IPS DF 4.7 (cell line): Measurements from ENCODE around the gene CLIP1.
"Not testable (repeated sequence)": the region's sequence is repeated elsewhere in the genome, so short reads cannot be mapped to it uniquely, and the experiment has no call there.

Source experiments
- DNase-seq: peaks from one replicate; pipeline ENCODE4 v3.0.0-alpha.2; 2013; ENCODE audit warnings: low spot score; ENCODE audit errors: extremely low read depth

The CLIP1 gene

GRCh38 chr12:122421821-122422729 lies at the start of gene CLIP1:
TSS of gene CLIP1 (minus strand) at chr12:122422669. CDS start at chr12:122380452, 42,217 bp downstream.
- no peak for DNase-seq

DNA sequence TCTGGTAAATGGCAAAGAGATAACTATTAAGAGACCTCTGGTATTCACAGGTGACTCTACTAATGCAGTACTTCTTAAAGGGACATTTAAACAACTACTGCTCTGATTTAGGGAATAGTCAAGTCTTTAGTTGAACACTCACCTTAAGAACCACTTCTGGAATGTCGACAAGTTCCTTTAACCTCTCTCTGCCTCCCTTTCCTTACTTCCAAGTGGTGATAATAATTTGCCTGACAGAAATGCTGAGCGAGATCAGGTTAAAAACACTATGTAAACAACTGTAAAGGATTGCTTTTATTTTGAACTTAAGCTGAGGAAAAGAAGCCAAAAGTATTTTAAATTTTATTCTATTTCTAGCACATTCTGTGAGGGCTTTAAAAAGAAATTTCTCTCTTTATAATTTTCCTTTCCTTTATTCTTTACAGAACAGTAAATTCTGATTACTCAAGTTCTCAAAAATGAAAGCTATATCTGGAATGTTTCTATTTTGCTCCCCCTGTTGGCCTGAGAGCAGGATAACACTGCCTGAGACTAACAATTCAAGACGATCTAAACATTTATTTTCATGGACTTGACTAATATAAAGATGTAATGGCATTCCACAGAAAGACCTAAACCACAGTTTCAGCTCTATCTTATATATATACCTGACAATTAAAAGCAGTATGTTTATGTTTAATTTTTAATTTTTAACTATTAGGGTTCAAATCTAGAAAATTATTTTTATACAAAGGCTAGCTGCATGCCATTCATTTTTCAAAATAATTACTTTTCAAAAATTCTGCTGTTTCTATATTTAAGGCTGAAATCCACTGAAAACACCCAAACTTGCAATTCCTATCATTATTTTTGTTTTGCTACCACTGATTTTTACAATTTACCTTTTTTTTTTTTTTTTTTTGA lies 49.1 kb upstream of the CLIP1 start:
- DNase-seq = no peak

- DNase-seq = not testable (repeated sequence)
These were observed 48.1 kb upstream of the CLIP1 start for GRCh38 chr12:122470576-122470975.

DNA sequence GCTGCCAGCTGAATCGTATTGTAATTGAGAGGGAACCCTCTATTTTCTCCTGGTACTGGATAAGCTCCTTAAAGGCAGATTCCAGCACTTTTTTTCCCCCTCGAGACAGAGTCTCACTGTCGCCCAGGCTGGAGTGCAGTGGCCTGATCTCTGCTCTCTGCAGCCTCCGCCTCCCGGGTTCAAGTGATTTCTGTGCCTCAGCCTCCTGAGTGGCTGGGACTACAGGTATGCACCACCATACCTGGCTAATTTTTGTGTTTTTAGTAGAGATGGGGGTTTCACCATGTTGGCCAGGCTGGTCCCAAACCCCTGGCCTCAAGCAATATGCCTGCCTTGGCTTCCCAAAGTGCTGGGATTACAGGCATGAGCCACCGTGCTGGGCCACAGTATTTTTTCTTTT lies 47.4 kb upstream of the CLIP1 start:
- not testable (repeated sequence) for DNase-seq

DNA sequence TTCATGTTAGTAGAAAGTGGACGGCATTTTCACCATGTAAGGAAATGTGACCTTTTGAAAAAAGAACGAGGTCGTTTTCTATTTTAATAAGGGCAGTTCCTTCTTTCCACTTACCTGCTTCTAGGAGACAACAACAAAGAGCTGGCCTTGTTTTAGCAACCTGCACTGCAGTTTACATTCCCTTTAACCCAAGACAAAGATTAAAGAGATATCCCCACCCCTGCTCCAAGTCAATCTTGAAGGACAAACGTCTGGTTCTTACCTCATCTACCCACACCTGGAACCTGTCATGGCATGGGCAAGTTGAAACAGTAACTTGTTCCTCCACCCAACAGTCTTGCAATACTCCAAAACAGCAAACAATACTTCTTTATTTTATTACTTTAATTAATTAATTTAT lies 45.5 kb upstream of the CLIP1 start:
- DNase-seq = no peak

- not testable (repeated sequence) for DNase-seq
These were observed 42.0 kb upstream of the CLIP1 start for GRCh38 chr12:122464317-122465042.

- DNase-seq = no peak
These were observed 38.2 kb upstream of the CLIP1 start for GRCh38 chr12:122460641-122461040.

DNA sequence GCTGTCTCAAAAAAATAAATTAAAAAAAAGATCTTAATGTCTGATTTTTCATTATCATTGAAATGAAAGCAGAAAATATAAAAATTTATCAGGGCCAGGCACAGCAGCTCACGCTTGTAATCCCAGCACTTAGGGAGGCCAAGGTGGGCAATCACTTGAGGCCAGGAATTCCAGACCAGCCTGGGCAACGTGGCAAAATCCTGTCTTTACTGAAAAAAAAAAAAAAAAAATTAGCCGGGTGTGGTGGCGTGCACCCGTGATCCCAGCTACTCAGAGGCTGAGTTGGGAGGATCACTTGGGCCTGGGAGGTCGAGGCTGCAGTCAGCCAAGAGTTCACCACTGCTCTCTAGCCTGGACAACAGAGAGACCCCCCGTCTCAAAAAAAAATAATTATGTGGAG lies 37.6 kb upstream of the CLIP1 start:
- no peak for DNase-seq

- DNase-seq = no peak
These were observed 36.7 kb upstream of the CLIP1 start for GRCh38 chr12:122459211-122459610.

DNA sequence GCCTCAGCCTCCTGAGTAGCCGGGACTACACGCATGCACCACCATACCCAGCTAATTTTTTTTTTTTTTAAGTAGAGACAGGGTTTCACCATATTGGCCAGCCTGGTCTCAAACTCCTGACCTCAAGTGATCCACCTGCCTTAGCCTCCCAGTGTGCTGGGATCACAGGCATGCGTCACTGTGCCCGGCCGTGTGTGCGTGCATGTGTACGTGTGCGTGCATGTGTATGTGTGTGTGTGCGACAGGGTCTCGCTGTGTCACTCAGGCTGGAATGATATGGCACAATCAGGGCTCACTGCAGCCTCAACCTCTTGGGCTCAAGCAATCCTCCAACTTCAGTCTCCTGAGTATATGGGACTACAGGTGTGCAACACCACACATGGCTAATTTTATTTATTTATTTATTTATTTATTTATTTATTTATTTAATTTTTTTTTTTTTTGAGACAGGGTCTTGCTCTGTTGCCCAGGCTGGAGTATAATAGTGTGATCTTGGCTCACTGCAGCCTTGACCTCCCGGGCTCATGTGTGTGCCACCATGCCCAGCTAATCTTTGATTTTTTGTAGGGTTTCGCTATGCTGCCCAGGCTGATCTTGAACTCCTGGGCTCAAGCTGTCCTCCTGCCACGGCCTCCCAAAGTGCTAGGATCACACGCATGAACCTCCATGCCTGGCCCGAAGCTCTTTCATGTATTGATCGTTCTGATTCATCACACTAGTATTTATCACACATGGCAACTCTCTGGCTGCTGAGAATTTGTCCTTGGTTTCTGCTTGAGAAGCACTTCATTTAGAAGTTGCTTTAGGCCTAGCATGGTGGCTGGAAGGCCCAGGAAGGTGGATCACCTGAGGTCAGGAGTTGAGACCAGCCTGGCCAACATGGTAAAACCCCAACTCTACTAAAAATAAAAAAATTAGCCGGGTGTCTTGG lies 35.9 kb upstream of the CLIP1 start:
- no peak for DNase-seq

- DNase-seq = no peak
These were observed 35.2 kb upstream of the CLIP1 start for GRCh38 chr12:122457627-122458026.

DNA sequence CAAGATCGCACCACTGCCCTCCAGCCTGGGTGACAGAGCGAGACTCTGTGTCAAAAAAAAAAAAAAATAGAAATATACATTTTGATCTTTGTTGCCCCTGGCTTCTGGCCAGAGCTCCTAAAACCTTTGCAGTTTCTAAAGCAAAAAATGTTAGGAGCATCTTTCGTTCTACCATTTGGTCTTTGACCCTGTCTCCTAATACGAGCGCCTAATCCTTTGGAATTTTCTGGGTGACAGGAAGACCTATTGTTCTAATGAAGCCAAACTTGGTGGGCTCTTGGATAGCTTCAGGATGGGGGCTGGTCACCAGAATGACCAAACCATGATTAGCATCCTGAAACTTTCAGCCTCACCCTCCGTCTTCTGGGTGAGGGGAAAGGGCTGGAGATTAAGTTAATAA lies 32.3 kb upstream of the CLIP1 start:
- DNase-seq = no peak

GRCh38 chr12:122454250-122454721 lies 31.8 kb upstream of the CLIP1 start:
- no peak for DNase-seq

GRCh38 chr12:122452701-122453285 lies 30.3 kb upstream of the CLIP1 start:
- no peak for DNase-seq

DNA sequence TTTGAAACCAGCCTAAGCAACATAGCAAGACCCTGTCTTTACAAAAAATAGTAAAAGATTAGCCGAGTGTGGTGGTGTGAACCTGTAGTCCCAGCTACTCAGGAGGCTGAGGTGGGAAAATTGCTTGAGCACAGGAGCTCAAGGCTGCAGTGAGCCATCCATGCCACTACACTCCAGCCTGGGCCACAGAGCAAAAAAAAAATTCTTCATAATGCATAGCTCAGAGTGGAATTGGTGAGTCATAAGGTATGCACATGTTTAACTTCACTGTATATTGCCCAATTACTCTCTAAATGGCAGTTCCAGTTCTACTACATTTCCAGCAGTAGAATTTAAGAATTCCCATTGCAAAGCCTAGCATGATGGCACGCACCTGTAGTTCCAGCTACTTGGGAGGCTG lies 26.8 kb upstream of the CLIP1 start:
- no peak for DNase-seq

GRCh38 chr12:122447825-122448224 lies 25.4 kb upstream of the CLIP1 start:
- not testable (repeated sequence) for DNase-seq

DNA sequence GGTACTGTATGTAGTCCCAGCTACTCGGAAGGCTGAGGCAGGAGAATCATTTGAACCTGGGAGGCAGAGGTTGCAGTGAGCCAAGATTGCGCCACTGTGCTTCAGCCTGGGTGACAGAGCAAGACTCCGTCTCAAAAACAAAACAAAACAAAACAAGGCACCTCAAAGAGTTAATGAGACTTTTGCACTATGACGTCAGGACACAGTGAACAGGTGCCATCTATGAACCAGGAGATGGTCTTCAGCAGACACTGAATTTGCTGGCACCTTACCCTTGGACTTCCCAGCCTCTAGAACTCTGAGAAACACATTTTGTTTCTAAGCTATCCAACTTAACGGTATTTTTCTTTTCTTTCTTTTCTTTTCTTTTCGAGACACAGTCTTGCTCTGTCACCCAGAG lies 23.9 kb upstream of the CLIP1 start:
- not testable (repeated sequence) for DNase-seq

DNA sequence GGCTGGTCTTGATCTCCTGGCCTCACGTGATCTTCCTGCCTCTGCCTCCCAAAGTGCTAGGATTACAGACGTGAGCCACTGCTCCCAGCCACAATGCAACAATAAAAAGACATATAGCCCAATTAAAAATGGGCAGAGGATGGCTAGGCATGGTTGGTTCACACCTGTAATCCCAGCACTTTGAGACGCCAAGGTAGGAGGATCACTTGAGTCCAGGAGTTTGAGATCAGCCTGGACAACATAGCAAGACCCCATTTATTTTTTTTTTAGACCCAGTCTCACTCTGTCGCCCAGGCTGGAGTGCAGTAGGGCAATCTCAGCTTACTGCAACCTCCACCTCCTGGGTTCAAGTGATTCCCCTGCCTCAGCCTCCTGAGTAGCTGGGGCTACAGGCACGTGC lies 21.6 kb upstream of the CLIP1 start:
- DNase-seq = not testable (repeated sequence)

DNA sequence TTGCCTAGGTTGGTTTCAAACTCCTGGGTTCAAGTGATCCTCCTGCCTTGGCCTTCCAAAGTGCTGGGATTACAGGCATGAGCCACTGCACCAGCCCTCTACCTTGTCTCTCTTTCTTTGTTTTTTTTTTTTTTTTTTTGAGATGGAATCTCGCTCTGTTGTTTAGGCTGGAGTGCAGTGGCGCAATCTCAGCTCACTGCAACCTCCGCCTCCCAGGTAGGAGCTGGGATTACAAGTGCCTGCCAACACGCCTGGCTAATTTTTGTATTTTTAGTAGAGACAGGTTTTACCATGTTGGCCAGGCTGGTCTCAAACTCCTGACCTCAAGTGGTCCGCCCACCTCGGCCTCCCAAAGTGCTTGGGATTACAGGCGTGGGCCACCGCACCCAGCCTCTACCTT lies 16.4 kb upstream of the CLIP1 start:
- not testable (repeated sequence) for DNase-seq

DNA sequence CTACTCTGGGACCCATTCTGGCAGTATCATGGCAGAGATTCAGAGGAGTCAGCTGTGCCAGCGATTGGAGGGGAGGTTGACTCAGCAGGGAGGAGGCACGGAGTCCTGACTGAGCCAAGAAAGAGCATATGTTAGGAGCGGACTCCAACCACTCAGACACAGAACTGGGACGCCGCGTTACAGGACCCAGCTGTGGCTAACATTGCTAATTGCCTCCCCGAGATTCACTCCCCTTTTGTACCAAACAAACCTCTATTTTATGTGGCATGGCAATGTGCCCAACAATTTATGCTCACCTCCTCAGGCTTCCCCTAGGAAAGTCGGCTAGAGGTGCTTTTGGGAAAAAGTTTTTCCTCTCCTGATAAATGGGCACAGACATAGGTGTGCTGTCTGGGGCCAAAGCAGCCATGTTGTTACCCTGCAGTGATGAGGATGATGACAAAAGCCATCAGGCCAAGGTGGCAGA lies 15.2 kb upstream of the CLIP1 start:
- no peak for DNase-seq
